WI38 (cell line): ENCODE measurements around the gene WT1.

Experiments used
- H3K4me3 ChIP-seq: 2 replicates; pipeline ENCODE4 v1.5.1; 2011; ENCODE audit warnings: low read depth, mild to moderate bottlenecking, control low read depth, low read length
- TF ChIP-seq, protein P1 (sequence below): IDR thresholded peaks from 2 replicates; pipeline ENCODE4 v1.5.1; 2012; ENCODE audit warnings: low read depth, mild to moderate bottlenecking, control low read depth, low read length

The WT1 gene

GRCh38 chr11:32448232-32448631 lies 12.9 kb upstream of the WT1 start:
- H3K4me3 ChIP-seq: no peak overlapping the region
- TF ChIP-seq, protein P1, sequence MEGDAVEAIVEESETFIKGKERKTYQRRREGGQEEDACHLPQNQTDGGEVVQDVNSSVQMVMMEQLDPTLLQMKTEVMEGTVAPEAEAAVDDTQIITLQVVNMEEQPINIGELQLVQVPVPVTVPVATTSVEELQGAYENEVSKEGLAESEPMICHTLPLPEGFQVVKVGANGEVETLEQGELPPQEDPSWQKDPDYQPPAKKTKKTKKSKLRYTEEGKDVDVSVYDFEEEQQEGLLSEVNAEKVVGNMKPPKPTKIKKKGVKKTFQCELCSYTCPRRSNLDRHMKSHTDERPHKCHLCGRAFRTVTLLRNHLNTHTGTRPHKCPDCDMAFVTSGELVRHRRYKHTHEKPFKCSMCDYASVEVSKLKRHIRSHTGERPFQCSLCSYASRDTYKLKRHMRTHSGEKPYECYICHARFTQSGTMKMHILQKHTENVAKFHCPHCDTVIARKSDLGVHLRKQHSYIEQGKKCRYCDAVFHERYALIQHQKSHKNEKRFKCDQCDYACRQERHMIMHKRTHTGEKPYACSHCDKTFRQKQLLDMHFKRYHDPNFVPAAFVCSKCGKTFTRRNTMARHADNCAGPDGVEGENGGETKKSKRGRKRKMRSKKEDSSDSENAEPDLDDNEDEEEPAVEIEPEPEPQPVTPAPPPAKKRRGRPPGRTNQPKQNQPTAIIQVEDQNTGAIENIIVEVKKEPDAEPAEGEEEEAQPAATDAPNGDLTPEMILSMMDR: no peak

DNA sequence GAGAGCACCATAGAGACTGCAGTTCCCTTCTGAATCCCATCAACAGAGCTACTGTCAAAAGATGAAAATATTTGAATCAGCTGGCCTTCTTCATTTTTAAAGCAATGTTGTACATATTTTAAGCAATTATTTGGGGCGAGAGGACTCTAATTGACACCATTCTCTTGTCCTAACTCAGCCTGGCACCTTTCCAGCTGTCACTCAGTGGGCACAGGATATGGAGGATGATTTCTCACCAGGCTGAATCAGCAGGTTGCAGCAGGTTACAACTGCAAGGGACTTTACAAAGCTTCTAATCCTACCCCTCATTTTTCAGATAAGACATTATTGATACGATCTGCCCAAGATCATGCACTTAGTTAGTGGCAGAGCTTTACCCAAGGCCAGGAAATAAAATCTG lies 11.9 kb upstream of the WT1 start:
- H3K4me3 ChIP-seq: no peak overlapping the region
- TF ChIP-seq, protein P1: no peak

- no peak overlapping the region for H3K4me3 ChIP-seq
- TF ChIP-seq, protein P1: no peak
Observed at GRCh38 chr11:32446227-32446626, 10.9 kb upstream of the WT1 start.

DNA sequence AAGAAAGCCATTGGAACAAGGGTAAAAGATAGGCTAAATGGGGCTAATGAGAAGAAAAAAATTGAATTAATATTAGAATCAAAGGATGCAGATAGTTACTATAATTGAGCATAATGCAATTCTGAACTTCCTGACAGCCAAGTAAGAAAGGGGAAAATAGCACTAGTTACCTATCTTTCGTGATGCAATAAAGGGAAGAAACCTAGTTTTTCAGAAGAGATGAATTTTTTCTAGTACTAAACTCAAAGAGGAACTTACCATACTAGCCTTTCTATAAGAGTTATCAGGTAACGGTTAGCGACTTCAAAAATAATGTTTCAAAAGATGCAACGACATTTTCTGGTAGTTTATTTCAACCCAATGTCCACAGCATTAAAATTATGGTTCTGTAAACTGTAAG lies 8.8 kb upstream of the WT1 start:
- TF ChIP-seq, protein P1: no peak
- no peak overlapping the region for H3K4me3 ChIP-seq

DNA sequence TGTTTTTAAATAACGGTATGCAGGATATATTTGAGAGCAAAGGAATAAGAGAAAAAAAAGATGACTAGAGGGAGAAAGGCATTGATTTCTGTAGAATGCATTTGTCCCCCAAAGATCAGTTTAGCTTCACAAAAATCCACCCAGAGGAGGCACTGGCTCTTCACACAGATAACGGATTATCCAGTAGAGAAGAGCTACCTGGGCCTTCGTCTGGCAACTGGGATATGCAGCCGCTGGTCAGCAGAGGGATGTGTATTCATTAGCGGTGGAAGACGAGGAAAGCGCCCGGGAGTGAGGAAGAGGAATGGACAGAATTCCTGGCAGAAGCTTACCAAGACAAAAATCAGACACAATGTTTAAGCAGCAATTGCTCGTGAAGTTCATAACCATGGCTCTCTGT lies 5.6 kb upstream of the WT1 start:
- TF ChIP-seq, protein P1: no peak
- no peak overlapping the region for H3K4me3 ChIP-seq

DNA sequence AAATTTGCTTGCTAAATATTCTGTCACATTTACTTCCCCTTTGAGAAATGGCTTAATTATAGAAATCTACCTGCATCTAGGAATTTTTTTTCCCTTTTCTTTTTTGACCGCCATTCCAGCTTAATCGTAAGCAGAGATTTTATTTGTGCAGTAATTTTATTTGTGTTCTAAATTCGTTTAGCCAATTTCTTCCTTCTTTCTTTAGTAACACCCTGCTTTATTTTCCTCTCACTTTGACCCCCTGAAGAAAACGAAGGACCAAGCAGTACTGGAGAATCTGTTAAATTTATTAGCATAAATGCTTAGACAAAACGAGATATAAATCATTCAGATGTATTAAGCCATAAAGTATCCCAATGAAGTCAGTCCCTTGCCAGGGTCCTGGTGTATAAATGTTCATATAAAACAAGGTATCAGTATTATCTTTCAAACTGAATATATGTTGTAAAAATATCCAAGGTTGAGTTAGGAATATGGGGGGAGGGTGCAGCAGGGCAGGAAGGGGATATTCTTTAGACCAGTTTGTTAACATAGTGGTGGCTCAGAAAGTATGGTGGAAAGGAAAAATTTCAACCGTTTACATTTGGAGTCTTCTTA lies 5.1 kb upstream of the WT1 start:
- no peak overlapping the region for H3K4me3 ChIP-seq
- TF ChIP-seq, protein P1: no peak

DNA sequence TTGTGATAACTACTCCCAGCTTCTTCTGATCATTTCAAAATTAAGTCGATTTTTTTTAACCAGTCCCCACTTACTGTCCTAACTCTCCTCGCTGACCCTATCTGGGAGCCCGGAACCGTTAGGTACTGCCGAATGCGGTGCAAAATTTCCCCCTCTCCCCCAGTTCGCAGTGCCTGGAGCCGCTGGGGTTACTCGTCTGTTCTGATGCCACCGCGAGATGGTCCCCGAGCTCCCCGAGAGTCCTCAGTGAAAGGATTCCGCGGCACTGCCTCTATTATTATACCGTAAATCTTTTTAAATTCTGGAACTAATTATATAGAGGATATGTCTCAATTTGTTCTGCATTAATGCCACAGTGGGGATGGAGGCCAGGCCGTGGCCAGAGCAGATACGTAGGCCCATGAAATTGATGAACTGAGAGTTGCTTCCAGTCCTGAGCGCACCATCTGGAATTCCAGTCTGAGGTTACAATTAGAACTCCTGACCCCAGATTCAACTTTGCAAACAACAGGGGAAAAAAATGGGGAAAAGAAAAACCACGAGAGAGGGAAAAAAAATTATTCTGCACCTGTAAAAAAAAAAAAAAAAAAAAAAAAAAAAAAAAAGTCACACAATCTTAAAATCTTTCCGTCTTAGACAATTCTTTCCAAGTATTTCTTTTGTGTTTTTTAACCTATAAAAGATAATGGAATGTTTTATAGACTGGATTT lies 4.3 kb upstream of the WT1 start:
- TF ChIP-seq, protein P1: no peak
- H3K4me3 ChIP-seq: no peak overlapping the region
